ENCODE measurements around the gene GMDS.

Gene GMDS

GRCh38 chr6:2193931-2194330 is 51.5 kb downstream of the GMDS start:
- Histone ChIP-seq H3K36me3 (ENCODE audit: control insufficient read depth in 1 of 2, insufficient read depth in 2 of 2, low read length in 2 of 2) (no peaks in the 10 kb centered on the region), H3K27ac (ENCODE audit: low read depth, low read length) (no peak overlapping the region), H3K79me2 (ENCODE audit: control insufficient read depth, insufficient read depth, low read length, poor library complexity) (no peaks in the 10 kb centered on the region), H3K9me3 (ENCODE audit: insufficient read depth, low read depth, low read length) (peaks cover 2% of the 10 kb centered on the region), H3K9ac (ENCODE audit: low read length) (no peak overlapping the region), H3K4ac (ENCODE audit: low read depth, low read length) (no peak overlapping the region), H4K8ac (ENCODE audit: low read depth, low read length) (no peak overlapping the region), H3K23ac (ENCODE audit: low read length) (no peak overlapping the region), H2BK120ac (ENCODE audit: insufficient read depth, low read length, poor library complexity) (no peak overlapping the region), H2AFZ (ENCODE audit: insufficient read depth, low read length, poor library complexity) (no peak overlapping the region), H3K27me3 (ENCODE audit: insufficient read depth, low read length) (no peaks in the 10 kb centered on the region), H3K79me1 (ENCODE audit: low read length) (no peaks in the 10 kb centered on the region), H2AK5ac (ENCODE audit: low read length) (no peak overlapping the region), H3K4me2 (ENCODE audit: low read length) (no peak overlapping the region), H3K18ac (ENCODE audit: low read length) (no peak overlapping the region), H2BK12ac (ENCODE audit: low read length) (no peak overlapping the region), H3K14ac (ENCODE audit: low read length) (no peak overlapping the region), H4K12ac (ENCODE audit: low read depth, low read length) (no peak overlapping the region), H4K91ac (ENCODE audit: low read depth, low read length) (no peak overlapping the region), H2BK5ac (ENCODE audit: low read depth, low read length, poor library complexity) (no peak overlapping the region), H3K4me3 (ENCODE audit: low read depth, low read length) (no peak overlapping the region), H3K4me1 (ENCODE audit: control insufficient read depth in 1 of 2, insufficient read depth in 2 of 2, low read length in 2 of 2) (no peaks in the 10 kb centered on the region)
- no peak for DNase-seq
- no CpG with 5 or more reads among the region's 5 CpGs for WGBS (ENCODE audit: extremely low coverage, insufficient coverage, insufficient read length)

GRCh38 chr6:2192976-2193375 is 52.4 kb downstream of the GMDS start:
- H2BK120ac ChIP-seq (ENCODE audit: insufficient read depth, low read length, poor library complexity): no peak overlapping the region
- no peak overlapping the region for H3K14ac ChIP-seq (ENCODE audit: low read length)
- no peak overlapping the region for H2BK5ac ChIP-seq (ENCODE audit: low read depth, low read length, poor library complexity)
- no peaks in the 10 kb centered on the region for H3K79me1 ChIP-seq (ENCODE audit: low read length)
- H3K9ac ChIP-seq (ENCODE audit: low read length): no peak overlapping the region
- no peaks in the 10 kb centered on the region for H3K4me1 ChIP-seq (ENCODE audit: control insufficient read depth in 1 of 2, insufficient read depth in 2 of 2, low read length in 2 of 2)
- no peak overlapping the region for H2BK12ac ChIP-seq (ENCODE audit: low read length)
- no peak overlapping the region for H3K27ac ChIP-seq (ENCODE audit: low read depth, low read length)
- H3K27me3 ChIP-seq (ENCODE audit: insufficient read depth, low read length): no peaks in the 10 kb centered on the region
- no CpG with 5 or more reads among the region's 5 CpGs for WGBS (ENCODE audit: extremely low coverage, insufficient coverage, insufficient read length)
- H3K79me2 ChIP-seq (ENCODE audit: control insufficient read depth, insufficient read depth, low read length, poor library complexity): no peaks in the 10 kb centered on the region
- H3K4me3 ChIP-seq (ENCODE audit: low read depth, low read length): no peak overlapping the region
- H4K91ac ChIP-seq (ENCODE audit: low read depth, low read length): no peak overlapping the region
- H3K4ac ChIP-seq (ENCODE audit: low read depth, low read length): no peak overlapping the region
- H2AFZ ChIP-seq (ENCODE audit: insufficient read depth, low read length, poor library complexity): no peak overlapping the region
- H3K4me2 ChIP-seq (ENCODE audit: low read length): no peak overlapping the region
- no peak overlapping the region for H4K12ac ChIP-seq (ENCODE audit: low read depth, low read length)
- H3K9me3 ChIP-seq (ENCODE audit: insufficient read depth, low read depth, low read length): peaks cover 2% of the 10 kb centered on the region
- no peak for DNase-seq
- no peak overlapping the region for H2AK5ac ChIP-seq (ENCODE audit: low read length)
- H3K36me3 ChIP-seq (ENCODE audit: control insufficient read depth in 1 of 2, insufficient read depth in 2 of 2, low read length in 2 of 2): no peaks in the 10 kb centered on the region
- no peak overlapping the region for H3K18ac ChIP-seq (ENCODE audit: low read length)
- H3K23ac ChIP-seq (ENCODE audit: low read length): no peak overlapping the region
- no peak overlapping the region for H4K8ac ChIP-seq (ENCODE audit: low read depth, low read length)

GRCh38 chr6:2191390-2191740 is 54.0 kb downstream of the GMDS start:
- no peak overlapping the region for H4K8ac ChIP-seq (ENCODE audit: low read depth, low read length)
- no peak overlapping the region for H2BK120ac ChIP-seq (ENCODE audit: insufficient read depth, low read length, poor library complexity)
- H2BK5ac ChIP-seq (ENCODE audit: low read depth, low read length, poor library complexity): no peak overlapping the region
- no peak overlapping the region for H3K4me3 ChIP-seq (ENCODE audit: low read depth, low read length)
- peaks cover 2% of the 10 kb centered on the region for H3K9me3 ChIP-seq (ENCODE audit: insufficient read depth, low read depth, low read length)
- H3K79me1 ChIP-seq (ENCODE audit: low read length): no peaks in the 10 kb centered on the region
- H3K18ac ChIP-seq (ENCODE audit: low read length): no peak overlapping the region
- no peak overlapping the region for H3K4me2 ChIP-seq (ENCODE audit: low read length)
- no peaks in the 10 kb centered on the region for H3K79me2 ChIP-seq (ENCODE audit: control insufficient read depth, insufficient read depth, low read length, poor library complexity)
- no peak overlapping the region for H4K12ac ChIP-seq (ENCODE audit: low read depth, low read length)
- no peaks in the 10 kb centered on the region for H3K27me3 ChIP-seq (ENCODE audit: insufficient read depth, low read length)
- H3K23ac ChIP-seq (ENCODE audit: low read length): no peak overlapping the region
- H2AK5ac ChIP-seq (ENCODE audit: low read length): no peak overlapping the region
- no peaks in the 10 kb centered on the region for H3K36me3 ChIP-seq (ENCODE audit: control insufficient read depth in 1 of 2, insufficient read depth in 2 of 2, low read length in 2 of 2)
- no peak overlapping the region for H3K27ac ChIP-seq (ENCODE audit: low read depth, low read length)
- no peak overlapping the region for H3K4ac ChIP-seq (ENCODE audit: low read depth, low read length)
- no peak overlapping the region for H2AFZ ChIP-seq (ENCODE audit: insufficient read depth, low read length, poor library complexity)
- DNase-seq: no peak
- H2BK12ac ChIP-seq (ENCODE audit: low read length): no peak overlapping the region
- H3K4me1 ChIP-seq (ENCODE audit: control insufficient read depth in 1 of 2, insufficient read depth in 2 of 2, low read length in 2 of 2): no peaks in the 10 kb centered on the region
- H3K9ac ChIP-seq (ENCODE audit: low read length): no peak overlapping the region
- WGBS (ENCODE audit: extremely low coverage, insufficient coverage, insufficient read length): no CpG with 5 or more reads among the region's 9 CpGs
- no peak overlapping the region for H3K14ac ChIP-seq (ENCODE audit: low read length)
- H4K91ac ChIP-seq (ENCODE audit: low read depth, low read length): no peak overlapping the region

GRCh38 chr6:2190661-2191389 is 54.6 kb downstream of the GMDS start:
- DNase-seq: no peak
- no peaks in the 10 kb centered on the region for H3K79me1 ChIP-seq (ENCODE audit: low read length)
- H2BK12ac ChIP-seq (ENCODE audit: low read length): no peak overlapping the region
- no peak overlapping the region for H3K4me3 ChIP-seq (ENCODE audit: low read depth, low read length)
- no peak overlapping the region for H3K27ac ChIP-seq (ENCODE audit: low read depth, low read length)
- H3K36me3 ChIP-seq (ENCODE audit: control insufficient read depth in 1 of 2, insufficient read depth in 2 of 2, low read length in 2 of 2): no peaks in the 10 kb centered on the region
- no peak overlapping the region for H3K23ac ChIP-seq (ENCODE audit: low read length)
- WGBS (ENCODE audit: extremely low coverage, insufficient coverage, insufficient read length): no CpG with 5 or more reads among the region's 24 CpGs
- peaks cover 2% of the 10 kb centered on the region for H3K9me3 ChIP-seq (ENCODE audit: insufficient read depth, low read depth, low read length)
- no peak overlapping the region for H4K8ac ChIP-seq (ENCODE audit: low read depth, low read length)
- H4K91ac ChIP-seq (ENCODE audit: low read depth, low read length): no peak overlapping the region
- H3K4me1 ChIP-seq (ENCODE audit: control insufficient read depth in 1 of 2, insufficient read depth in 2 of 2, low read length in 2 of 2): no peaks in the 10 kb centered on the region
- no peak overlapping the region for H2AK5ac ChIP-seq (ENCODE audit: low read length)
- no peak overlapping the region for H2AFZ ChIP-seq (ENCODE audit: insufficient read depth, low read length, poor library complexity)
- no peaks in the 10 kb centered on the region for H3K27me3 ChIP-seq (ENCODE audit: insufficient read depth, low read length)
- H3K4ac ChIP-seq (ENCODE audit: low read depth, low read length): no peak overlapping the region
- H2BK120ac ChIP-seq (ENCODE audit: insufficient read depth, low read length, poor library complexity): no peak overlapping the region
- no peak overlapping the region for H3K4me2 ChIP-seq (ENCODE audit: low read length)
- no peak overlapping the region for H3K18ac ChIP-seq (ENCODE audit: low read length)
- no peak overlapping the region for H3K9ac ChIP-seq (ENCODE audit: low read length)
- H3K14ac ChIP-seq (ENCODE audit: low read length): no peak overlapping the region
- H2BK5ac ChIP-seq (ENCODE audit: low read depth, low read length, poor library complexity): no peak overlapping the region
- H3K79me2 ChIP-seq (ENCODE audit: control insufficient read depth, insufficient read depth, low read length, poor library complexity): no peaks in the 10 kb centered on the region
- H4K12ac ChIP-seq (ENCODE audit: low read depth, low read length): no peak overlapping the region
